Islet precursor cell (in vitro differentiated cells): ENCODE data around the gene RAPGEF2.
"Not testable (repeated sequence)": the region's sequence is repeated elsewhere in the genome, so short reads cannot be mapped to it uniquely, and the experiment has no call there.

ENCODE experiments used
- DNase-seq: peaks from one replicate; pipeline ENCODE4 v3.0.0-alpha.2; 2018

RAPGEF2 gene

GRCh38 chr4:159098482-159099127 lies 4.3 kb upstream of the RAPGEF2 start:
- DNase-seq, result no peak

- DNase-seq, result no peak
Observed at GRCh38 chr4:159101988-159102621, 774 bp upstream of the RAPGEF2 start.

- peak; percentile 68 for DNase-seq
Observed at GRCh38 chr4:159103384-159103990, 608 bp downstream of the RAPGEF2 start.

GRCh38 chr4:159104694-159105414 lies 2.0 kb downstream of the RAPGEF2 start:
- no peak for DNase-seq

GRCh38 chr4:159105761-159106243 lies 2.9 kb downstream of the RAPGEF2 start:
- no peak for DNase-seq

- DNase-seq, result no peak
Observed at GRCh38 chr4:159106636-159107035, 3.8 kb downstream of the RAPGEF2 start.

- no peak for DNase-seq
Observed at GRCh38 chr4:159107203-159107925, 4.5 kb downstream of the RAPGEF2 start.

- DNase-seq, result no peak
Observed at GRCh38 chr4:159108124-159108523, 5.2 kb downstream of the RAPGEF2 start.

GRCh38 chr4:159110961-159111360 lies 8.1 kb downstream of the RAPGEF2 start:
- no peak for DNase-seq

- no peak for DNase-seq
Observed at GRCh38 chr4:159111416-159111815, 8.5 kb downstream of the RAPGEF2 start.

GRCh38 chr4:159113366-159113765 lies 10.5 kb downstream of the RAPGEF2 start:
- not testable (repeated sequence) for DNase-seq

- not testable (repeated sequence) for DNase-seq
Observed at GRCh38 chr4:159116098-159116497, 13.2 kb downstream of the RAPGEF2 start.

- DNase-seq, result not testable (repeated sequence)
Observed at GRCh38 chr4:159116693-159117092, 13.8 kb downstream of the RAPGEF2 start.

- no peak for DNase-seq
Observed at GRCh38 chr4:159117564-159117963, 14.7 kb downstream of the RAPGEF2 start.

- no peak for DNase-seq
Observed at GRCh38 chr4:159117968-159118367, 15.1 kb downstream of the RAPGEF2 start.

GRCh38 chr4:159121371-159121770 lies 18.5 kb downstream of the RAPGEF2 start:
- DNase-seq, result no peak

GRCh38 chr4:159126716-159127115 lies 23.8 kb downstream of the RAPGEF2 start:
- no peak for DNase-seq

GRCh38 chr4:159127745-159128518 lies 25.1 kb downstream of the RAPGEF2 start:
- DNase-seq, result no peak

GRCh38 chr4:159129814-159130550 lies 27.1 kb downstream of the RAPGEF2 start:
- peak; percentile 90 for DNase-seq

- DNase-seq, result no peak
Observed at GRCh38 chr4:159131564-159131963, 28.7 kb downstream of the RAPGEF2 start.

- no peak for DNase-seq
Observed at GRCh38 chr4:159134429-159134828, 31.6 kb downstream of the RAPGEF2 start.
